Gastrocnemius medialis (tissue), 4 donors: Measurements from ENCODE around the gene GRIK4.

ENCODE experiments used
- CTCF ChIP-seq, 5 experiments: fragments of 450-650 bp in 3 of 5; fragments of 200-600 bp in 2 of 5; sonication (generic) in 2 of 5; IDR thresholded peaks in 4 of 5; conservative IDR thresholded peaks in 1 of 5; 1 replicate in 4 of 5; 2 replicates in 1 of 5; pipeline ENCODE4 v1.5.1; 2016 to 2019; ENCODE audit warnings: antibody characterized with exemption in 5 of 5, mild to moderate bottlenecking in 3 of 5, moderate library complexity in 3 of 5
- POLR2A ChIP-seq, 2 donors: fragments of 450-650 bp; IDR thresholded peaks; one replicate each; pipeline ENCODE4 v1.6.1; 2017; ENCODE audit warnings: antibody characterized with exemption in 2 of 2, mild to moderate bottlenecking in 2 of 2, moderate library complexity in 2 of 2

- TF ChIP-seq CTCF (IDR thresholded peaks at IDR 0.05 in 4 of 5, conservative IDR thresholded peaks at IDR 0.05 in 1 of 5) (no peak), POLR2A (IDR thresholded peaks at IDR 0.05) (no peak)
These were observed 170.7 kb downstream of the GRIK4 start for GRCh38 chr11:120682332-120682649.
